GM18505 (cell line): ENCODE results near the gene DTX2.
"Not testable (repeated sequence)": the region's sequence is repeated elsewhere in the genome, so short reads cannot be mapped to it uniquely, and the experiment has no call there.

Experiments
- ATAC-seq: cut with Tn5 transposase; IDR thresholded peaks from one replicate; pipeline ENCODE4 v1.9.1; 2021; ENCODE audit not compliant: unreplicated experiment
- POLR2A ChIP-seq: IDR thresholded peaks from 4 replicates; pipeline ENCODE4 v1.6.1; 2011; ENCODE audit warnings: borderline replicate concordance; ENCODE audit not compliant: insufficient read depth, insufficient read length; ENCODE audit errors: extremely low read depth

The DTX2 gene

GRCh38 chr7:76549025-76549854 lies 87.7 kb downstream of the DTX2 start:
- peak; percentile 100 for ATAC-seq
- peak; percentile 77 for TF ChIP-seq POLR2A

- ATAC-seq: not testable (repeated sequence)
Observed at GRCh38 chr7:76549855-76550248, 88.3 kb downstream of the DTX2 start.

- not testable (repeated sequence) for ATAC-seq
Observed at GRCh38 chr7:76551992-76552391, 90.5 kb downstream of the DTX2 start.
